Activated CD8-positive, alpha-beta memory T cell treated with anti-CD3 and anti-CD28 coated beads for 36 hours (primary cell): ENCODE measurements around the gene GRIA1. TPM values are rescaled to one million over a fixed set of nuclear protein-coding genes. Genes with fewer than 3 reads are reported as not detected.

Experiments
- CTCF ChIA-PET: fragments of 350-600 bp; sonication (Branson Sonifier 250); formaldehyde crosslinking; loops from one replicate; lab custom pipeline; 2021; ENCODE audit warnings: antibody characterized with exemption; lab: Charles Lee
- POLR2A ChIA-PET: fragments of 350-600 bp; sonication (Branson Sonifier 250); formaldehyde crosslinking; loops from one replicate; lab custom pipeline; 2021; ENCODE audit warnings: antibody characterized with exemption; lab: Charles Lee
- total RNA-seq, 2 experiments: library from RNA; stranded (reverse); gene quantifications; one replicate each; pipeline ENCODE4 v1.2.3, GENCODE V29; 2021

The GRIA1 gene
- total RNA-seq, 2 experiments from 2014 or later = not detected

DNA sequence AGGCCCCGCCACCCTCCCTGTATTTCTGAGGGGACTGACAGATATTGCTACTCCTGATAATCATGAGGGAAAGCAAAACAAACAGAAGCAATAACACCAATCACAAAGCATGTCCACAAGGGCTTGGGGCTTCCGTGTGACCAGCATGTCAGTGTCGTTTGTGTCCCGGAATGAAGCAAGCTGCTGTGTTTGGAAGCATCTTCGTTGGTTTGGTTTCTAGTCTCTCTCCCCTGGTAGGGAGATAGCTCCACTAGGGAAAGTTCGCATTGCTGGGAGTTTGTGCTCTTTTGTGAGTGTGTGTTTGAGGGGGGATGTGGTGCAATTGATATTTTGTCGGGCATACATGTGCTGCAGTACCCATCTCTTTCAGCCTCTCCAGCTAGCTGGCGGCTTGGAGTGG, 1.4 kb downstream of the GRIA1 start:
- ChIA-PET CTCF (no interaction called here), POLR2A (no interaction called here)

DNA sequence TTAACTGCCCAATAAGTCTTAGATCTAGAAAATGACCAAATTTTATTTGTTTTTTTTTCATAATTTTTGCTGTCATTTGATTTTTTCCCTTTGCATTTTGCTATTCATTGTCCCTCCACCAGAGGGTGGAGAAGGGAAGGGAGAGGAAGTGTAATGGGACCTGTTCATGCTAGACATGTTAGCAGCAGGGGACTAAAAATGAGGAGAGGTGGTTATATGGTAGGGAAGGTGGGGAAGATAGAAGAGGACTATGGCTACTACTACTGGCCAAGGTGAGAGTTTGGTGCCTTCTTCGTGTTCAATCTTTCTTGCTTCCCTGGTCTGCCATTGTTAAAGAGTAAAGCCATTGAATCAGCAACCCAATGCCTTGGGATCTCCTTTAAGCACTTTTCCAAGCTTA, 6.4 kb downstream of the GRIA1 start:
- ChIA-PET CTCF (no interaction called here), POLR2A (no interaction called here)

DNA sequence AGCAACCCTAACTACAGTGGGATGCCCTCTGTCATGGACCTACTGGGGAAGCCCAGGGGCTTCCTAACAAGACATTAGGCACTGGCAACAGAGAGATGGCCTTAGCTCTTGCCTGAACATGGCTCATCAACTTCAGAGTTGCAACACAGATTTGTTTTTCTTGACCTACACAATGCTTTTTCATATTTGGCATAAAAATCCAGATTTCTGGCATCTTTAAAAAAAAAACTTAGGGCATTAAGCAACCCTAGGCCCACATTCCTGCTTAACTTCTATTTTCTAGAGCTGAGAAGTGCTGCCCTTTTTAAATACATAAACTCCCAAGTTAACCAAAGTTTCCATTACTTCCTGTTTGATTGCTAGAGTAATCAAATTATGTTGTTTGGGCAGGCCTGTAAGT, 8.0 kb downstream of the GRIA1 start:
- POLR2A ChIA-PET = no interaction called here
- CTCF ChIA-PET = no interaction called here

DNA sequence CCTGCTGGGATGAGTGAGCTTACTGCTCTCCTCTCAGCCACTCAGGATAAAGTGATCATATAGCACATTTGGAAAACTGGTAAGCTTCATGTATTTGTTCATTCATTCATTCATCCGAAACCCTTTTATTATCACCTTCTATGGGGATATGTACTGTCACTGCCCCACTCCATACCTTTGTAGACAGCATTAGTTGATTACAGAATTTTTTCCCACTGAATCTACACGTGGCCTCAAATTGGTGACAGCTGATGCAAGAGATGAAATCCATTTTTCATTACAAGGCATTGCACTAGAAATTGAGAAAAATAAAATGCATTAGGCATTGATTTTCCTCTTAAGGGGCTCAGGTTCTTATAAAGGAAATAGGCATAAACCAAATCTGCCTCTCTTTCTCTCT, 9.7 kb downstream of the GRIA1 start:
- CTCF ChIA-PET = no interaction called here
- POLR2A ChIA-PET = no interaction called here

DNA sequence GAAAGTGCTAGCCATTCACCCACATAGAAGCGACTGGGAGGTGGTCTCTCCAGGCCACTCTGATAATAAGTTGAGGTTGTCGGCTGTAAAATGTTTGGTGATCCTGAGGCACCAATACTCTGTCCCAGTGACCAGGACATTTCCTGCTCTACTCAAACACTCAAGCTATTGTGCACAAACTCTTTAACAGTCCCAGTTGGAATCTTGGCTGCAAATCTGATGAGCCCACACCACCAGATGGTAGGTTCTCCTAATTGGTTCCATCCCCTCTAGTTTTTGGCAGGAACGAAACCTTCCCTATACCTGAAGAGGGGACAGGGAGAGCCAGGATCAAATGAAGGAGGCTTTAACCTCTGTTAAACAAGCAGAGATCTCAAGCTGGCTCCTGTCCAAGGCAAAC, 14.3 kb downstream of the GRIA1 start:
- POLR2A ChIA-PET = no interaction called here
- CTCF ChIA-PET = no interaction called here

DNA sequence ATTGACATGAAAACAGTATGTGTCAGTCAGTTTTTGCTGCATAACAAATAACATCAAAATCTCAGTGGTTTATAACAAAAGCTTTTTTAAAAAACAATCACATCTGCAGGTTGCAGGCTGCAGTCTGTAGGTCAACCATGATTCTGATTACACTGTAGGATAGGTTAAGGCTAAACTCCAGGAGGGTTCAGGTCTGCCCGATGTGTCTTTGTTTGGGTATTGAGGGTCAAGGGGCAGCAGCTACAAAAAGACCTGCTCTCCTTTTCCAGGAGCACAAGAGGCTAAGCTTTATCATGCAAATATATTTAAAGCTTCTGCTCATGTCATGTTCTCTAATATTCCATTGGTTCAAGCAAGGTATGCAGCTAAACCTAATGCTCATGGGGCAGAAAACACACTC, 18.2 kb downstream of the GRIA1 start:
- ChIA-PET POLR2A (no interaction called here), CTCF (no interaction called here)

DNA sequence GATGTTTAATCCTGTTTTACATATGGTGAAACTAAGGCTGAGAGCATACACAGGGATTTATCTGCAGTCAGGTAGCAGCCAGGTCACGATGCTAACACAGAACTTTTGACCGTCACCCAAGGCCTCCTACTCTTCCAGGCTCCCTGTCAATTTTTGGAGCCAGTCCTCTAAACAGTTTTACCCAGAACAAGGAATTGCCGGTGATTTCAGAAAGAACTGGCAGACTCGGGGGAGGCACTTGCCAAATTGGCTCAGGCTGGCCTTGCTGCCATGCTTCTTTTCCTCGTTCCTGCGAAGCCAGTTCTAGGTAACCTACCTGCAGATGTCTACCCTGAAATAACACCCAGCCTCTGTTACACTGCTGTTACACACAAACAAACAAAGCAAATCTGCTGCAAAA, 21.2 kb downstream of the GRIA1 start:
- ChIA-PET POLR2A (no interaction called here), CTCF (no interaction called here)

DNA sequence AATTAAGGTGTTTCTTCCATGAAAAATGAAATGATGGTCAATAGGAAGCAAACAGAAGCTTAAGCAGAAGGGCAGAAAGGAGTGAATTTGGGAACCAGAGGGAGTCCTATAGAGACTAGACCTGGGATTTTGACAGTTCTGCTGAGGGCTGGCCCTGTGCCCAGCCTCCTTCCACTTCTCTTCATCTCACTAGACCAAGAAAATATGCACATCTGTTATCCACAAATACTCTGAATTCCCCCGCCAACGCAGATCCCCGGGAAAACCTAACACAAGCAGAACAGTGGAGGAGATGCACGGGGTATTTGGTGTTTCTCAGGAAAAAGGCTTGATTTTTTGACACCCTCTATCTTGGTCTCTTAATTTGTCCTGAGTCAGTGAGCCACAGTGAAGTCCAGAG, 22.7 kb downstream of the GRIA1 start:
- POLR2A ChIA-PET = no interaction called here
- CTCF ChIA-PET = no interaction called here

DNA sequence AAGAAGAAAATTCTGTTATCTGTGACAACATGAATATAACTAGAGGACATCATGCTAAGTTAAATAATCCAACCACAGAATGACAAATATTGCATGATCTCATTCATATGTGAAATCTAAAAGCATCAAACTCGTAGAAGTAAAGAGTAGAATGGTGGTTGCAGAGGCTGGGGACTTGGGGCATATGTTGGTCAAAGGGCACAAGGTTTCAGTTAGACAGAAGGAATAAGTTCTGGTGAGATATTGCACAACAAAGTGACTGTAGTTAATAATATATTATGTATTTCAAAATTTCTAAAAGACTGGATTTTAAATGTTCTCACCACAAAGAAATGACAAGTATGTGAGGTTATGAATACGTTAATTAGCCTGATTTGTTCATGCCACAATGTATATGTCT, 24.8 kb downstream of the GRIA1 start:
- ChIA-PET POLR2A (no interaction called here), CTCF (no interaction called here)

DNA sequence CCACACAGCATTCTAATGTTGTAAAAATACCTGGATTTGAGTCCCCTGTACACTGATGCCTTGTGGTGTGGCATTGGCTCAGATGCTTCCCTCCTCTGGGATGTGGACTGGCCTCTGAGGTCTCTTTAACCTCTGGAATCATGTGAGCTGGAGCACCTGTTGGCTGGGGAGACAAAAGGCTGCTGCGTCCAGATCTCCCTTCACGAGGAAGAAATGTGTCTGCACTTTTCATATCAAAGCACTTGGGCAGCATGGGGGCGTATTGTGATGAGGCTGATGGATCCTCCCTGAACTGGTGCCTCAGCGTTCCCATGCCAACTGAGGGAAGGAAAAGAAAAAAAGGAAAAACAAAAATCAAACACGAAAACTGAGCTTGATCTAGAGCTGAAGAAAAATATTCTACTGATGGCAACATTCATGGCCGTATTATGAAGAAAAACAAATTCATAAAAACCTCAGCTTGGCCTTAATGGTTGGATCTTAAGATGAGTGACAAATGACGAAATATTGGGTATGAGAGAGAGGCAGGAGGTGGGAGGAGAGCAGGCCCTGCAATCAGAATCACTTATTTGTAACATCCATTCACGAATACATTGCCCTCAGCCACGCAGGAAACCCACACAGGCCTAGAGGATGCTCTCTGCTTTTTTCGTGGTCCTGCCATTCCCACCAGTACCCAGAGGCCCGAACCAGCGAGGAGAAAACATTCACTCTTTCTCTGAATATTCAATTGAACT, 26.2 kb downstream of the GRIA1 start:
- CTCF ChIA-PET = no interaction called here
- POLR2A ChIA-PET = no interaction called here

DNA sequence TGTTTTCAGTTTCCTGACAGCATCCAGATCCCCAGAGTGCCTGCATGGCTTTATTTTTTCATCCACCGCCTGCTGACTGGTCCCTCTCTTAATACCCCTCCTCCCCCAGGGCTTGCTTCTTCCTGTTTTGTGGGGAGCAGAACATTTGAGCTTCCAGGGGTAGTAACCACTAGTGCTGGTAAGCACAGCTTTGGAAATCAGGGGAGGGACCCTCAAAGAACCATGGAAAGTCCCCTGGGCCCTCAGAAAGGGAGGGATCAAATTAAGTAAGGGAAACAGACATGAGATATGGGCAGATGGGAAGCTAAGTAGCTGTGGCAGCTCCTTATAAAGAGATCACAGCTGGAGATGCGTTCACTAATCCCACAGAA, 26.8 kb downstream of the GRIA1 start:
- ChIA-PET POLR2A (no interaction called here), CTCF (no interaction called here)

DNA sequence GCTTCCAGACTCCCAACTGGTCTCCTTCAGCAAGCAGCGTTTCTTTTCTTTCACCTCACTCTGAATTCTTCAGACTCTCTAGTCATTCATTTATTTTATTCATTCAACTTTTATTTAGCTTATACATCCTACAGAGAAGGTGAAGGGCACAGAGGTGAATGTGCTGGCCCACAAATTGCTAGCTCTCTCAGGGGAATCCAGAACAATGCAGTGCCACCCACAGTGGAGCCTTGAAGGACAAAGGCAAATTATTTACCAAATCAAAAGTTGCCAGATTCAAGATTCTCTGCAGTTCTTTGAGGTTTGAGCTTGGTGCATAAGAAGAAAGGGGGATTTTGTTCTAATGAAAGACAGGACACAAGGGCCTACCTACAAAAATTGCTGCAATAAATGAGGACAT, 29.7 kb downstream of the GRIA1 start:
- ChIA-PET CTCF (no interaction called here), POLR2A (no interaction called here)

DNA sequence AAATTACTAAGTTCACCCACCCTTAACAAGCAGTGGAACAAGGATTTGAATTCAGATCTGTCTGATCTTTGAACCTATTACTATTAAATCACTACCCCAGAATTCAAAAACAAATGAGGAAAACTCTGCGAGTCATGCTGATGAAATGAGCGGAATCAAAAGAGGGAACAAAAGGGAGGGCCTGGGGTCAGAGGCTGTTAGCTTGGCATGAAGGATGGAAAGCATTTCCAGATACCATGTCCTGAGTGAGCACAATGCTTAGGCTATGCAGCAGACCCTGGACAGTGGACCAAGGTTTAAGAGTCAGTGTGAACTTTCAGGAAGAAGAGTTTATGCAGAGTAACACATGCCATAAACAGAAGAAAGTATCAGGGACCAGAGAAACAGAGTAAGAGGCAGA, 30.5 kb downstream of the GRIA1 start:
- ChIA-PET POLR2A (no interaction called here), CTCF (no interaction called here)

DNA sequence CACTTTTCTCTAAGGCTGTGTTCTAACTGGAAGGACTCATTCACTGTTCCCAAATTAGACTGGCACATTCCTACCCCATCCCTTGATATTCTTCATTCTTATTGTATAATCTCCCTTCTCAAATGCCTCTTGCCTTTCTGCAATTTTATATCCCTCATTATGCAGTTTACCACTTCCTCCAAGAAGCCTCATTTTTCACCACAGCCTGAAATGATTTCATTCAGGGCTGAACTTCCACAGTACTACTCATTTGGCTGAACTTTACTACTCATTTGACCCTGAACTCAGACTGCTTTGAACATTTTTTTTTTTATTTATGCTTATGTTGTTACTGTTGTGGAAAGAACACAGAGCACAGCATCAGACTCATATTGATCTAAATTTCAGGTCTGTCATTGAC, 32.7 kb downstream of the GRIA1 start:
- ChIA-PET POLR2A (no interaction called here), CTCF (no interaction called here)

DNA sequence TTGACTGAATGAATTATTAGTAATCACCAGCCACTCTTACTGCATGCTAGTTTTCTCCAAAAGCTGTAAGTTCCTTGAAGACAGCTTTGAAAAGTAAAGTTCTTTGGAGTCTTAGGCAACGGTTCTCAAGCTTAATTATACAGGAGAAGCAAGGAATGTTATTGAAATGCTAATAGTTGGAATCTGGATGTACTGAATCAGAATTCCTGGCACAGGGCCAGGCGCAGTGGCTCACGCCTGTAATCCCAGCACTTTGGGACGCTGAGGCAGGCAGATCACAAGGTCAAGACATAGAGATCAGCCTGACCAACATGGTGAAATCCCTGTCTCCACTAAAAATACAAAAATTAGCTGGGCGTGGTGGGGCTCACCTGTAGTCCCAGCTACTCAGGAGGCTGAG, 33.4 kb downstream of the GRIA1 start:
- CTCF ChIA-PET = no interaction called here
- POLR2A ChIA-PET = no interaction called here

DNA sequence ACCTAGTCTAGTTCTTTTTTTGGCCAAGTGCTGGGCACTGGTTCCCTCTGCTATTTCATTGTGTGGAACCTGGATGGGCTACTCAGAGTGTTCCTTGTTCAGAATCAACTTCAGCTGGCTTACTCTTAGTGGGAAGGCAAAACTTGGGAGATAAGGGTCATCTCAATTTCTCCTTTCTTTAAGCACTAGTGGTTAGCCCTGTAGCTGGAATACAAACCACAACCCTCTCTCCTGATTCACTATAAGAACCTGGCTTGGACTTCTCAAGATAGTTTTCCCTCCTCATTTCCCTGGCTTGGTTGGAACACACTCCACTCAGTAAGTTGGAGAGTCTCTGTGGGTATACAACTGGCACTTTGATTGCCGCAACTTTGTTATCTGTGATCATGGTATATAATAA, 35.1 kb downstream of the GRIA1 start:
- POLR2A ChIA-PET = no interaction called here
- CTCF ChIA-PET = no interaction called here

DNA sequence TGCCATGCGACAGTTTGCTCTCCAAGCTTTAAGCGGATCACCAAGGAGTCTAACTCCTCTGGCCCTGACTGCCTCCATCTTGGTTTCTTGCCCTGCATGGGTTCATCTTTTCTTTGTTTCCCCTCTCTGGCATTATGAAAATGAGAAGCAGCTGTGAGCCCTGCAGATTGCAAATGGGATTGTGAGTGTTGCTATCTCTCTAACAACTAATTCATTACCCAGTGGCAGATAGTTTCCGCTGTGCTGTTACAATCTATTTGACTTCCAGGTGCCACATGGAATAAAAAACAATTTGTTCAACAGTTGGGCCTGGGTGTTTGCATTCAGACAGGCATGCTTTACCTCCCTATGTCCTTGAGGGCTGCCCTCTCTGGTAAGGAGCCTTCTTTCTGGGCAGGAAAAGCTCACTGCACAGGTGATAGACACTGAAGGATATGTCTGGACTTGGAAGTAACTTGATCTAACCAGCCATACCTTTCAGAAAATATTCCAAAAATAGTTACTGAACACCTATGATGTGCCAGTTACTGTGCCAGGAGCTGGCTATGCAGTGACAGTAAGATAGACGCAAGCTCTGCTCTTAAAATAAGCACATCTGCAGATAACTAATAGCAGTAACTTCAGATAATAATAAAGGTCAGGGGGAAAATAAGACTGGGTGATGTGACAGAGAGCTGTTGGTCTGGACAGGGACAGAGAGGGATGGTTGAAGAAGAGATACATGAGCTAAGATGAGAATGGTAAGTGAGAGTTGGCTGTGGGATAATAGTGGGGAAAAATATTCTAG, 40.1 kb downstream of the GRIA1 start:
- CTCF ChIA-PET = interaction anchor here (1.0 kb wide), 1 partner anchor 9 kb away, joined by 3 read pairs; no protein-coding TSS in a partner anchor
- POLR2A ChIA-PET = no interaction called here

DNA sequence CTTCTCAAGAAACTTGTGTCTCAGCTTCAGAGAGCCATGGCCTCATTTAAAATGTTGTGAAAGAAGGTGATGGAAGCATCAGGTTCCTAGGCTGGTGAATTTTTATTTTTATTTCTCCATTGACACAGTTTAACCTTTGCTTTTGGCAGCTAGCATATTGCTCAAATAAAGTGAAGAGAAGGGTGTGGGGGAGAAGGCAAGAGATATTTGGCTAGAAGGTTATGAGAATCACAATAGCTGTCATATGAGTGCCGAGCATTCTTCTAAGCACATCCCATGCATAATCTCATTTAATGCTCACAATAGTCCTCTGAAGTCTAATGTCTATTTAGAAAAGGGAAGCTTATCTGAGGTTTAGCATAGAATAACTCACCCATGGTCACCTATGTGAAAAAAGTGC, 43.1 kb downstream of the GRIA1 start:
- ChIA-PET CTCF (no interaction called here), POLR2A (no interaction called here)

DNA sequence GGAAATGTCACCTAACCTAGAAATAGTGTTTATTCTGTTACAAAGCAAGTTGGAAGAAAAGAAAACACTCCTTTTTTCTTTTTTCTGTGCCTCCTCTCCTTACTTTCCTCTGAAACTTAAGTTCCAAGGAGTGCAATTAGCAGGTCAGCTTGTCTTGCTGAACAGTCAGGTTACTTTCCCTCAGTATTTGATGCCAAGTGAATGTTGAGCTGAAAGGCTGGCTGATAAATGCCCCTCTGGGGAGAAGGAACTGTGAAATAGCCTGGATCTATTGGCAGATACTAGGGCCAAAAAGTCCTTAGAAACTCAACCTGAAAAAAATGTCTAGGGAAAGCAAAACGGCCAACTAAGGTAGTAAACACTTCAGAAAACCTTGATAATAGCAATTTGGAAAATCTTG, 43.6 kb downstream of the GRIA1 start:
- ChIA-PET POLR2A (no interaction called here), CTCF (no interaction called here)

DNA sequence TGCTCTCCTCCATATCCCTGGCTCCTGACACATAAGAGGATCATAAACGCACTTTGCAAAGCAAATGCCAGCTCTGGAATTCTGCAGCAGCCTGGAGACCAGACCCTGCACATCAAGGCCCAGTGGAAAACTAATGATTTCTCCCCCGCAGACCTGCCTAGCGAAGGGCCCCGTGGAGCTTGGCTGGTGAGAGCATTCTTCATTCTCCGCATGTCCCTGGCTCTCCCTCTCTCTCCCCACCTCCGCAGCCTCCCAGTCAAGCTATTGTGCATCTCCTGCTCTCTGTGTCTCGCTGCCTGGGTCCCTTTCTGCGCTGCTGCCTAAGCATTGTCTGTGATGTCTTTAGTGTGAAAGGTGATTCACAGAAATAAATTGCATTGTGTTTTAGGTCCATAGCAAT, 46.7 kb downstream of the GRIA1 start:
- CTCF ChIA-PET = no interaction called here
- POLR2A ChIA-PET = no interaction called here

DNA sequence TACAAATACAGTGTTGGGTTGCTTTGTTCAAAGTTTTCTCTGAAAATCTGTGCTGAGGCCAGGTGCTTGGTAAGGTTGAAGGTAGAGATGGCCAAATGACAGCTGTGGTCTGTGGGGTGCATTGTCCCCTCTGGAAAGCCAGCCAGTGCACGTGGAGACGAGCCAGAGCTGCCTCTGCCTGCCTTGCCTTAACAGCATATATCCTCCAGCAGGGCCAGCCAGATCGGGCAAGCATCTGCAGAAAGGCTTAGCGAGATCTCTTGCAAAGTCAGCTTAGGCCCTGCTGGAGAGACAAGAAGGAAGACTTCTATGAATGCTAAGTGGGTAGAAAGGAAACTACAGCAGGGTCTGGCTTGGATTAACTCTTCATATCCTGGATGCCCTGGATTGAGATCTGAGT, 49.5 kb downstream of the GRIA1 start:
- POLR2A ChIA-PET = no interaction called here
- CTCF ChIA-PET = interaction anchor here (1.0 kb wide), 1 partner anchor 10 kb away, joined by 3 read pairs; no protein-coding TSS in a partner anchor
